Kidney (tissue), 14 donors: ENCODE measurements around the gene HEXD. TPM values are rescaled to one million over a fixed set of nuclear protein-coding genes. Genes with fewer than 3 reads are reported as not detected.

ENCODE experiments used
- DNase-seq, 5 donors: peaks; one replicate each; pipeline ENCODE4 v3.0.0-alpha.2; 2013 to 2020
- FAIRE-seq: peaks from 2 replicates; lab custom pipeline; 2012; peaks lifted over from hg19 to GRCh38; lab: Jason Lieb, UNC
- H3K27ac ChIP-seq, 2 donors: one replicate each; pipeline ENCODE4 v1.7.0; 2013; ENCODE audit warnings: low read depth in 2 of 2, low read length in 2 of 2, inconsistent platforms in 1 of 2
- H3K27me3 ChIP-seq: one replicate; pipeline ENCODE4 v1.7.1; 2013; ENCODE audit warnings: low read length, inconsistent platforms; ENCODE audit not compliant: control insufficient read depth, insufficient read depth
- H3K36me3 ChIP-seq, 3 donors: one replicate each; pipeline versions ENCODE4 v1.7.0 to v1.7.1; 2013; ENCODE audit warnings: low read length in 3 of 3, control low read depth in 1 of 3, inconsistent platforms in 1 of 3; ENCODE audit not compliant: insufficient read depth in 3 of 3, control insufficient read depth in 2 of 3
- H3K4me1 ChIP-seq, 3 donors: one replicate each; pipeline versions ENCODE4 v1.7.0 to v1.7.1; 2013; ENCODE audit warnings: low read length in 3 of 3, inconsistent platforms in 1 of 3, low read depth in 1 of 3; ENCODE audit not compliant: control insufficient read depth in 2 of 3, insufficient read depth in 2 of 3
- H3K4me3 ChIP-seq, 3 donors: one replicate each; pipeline versions ENCODE4 v1.7.0 to v1.8.1; 2013; ENCODE audit warnings: low read length in 3 of 3, control low read depth in 1 of 3, inconsistent platforms in 1 of 3
- H3K9ac ChIP-seq, 3 donors: one replicate each; pipeline versions ENCODE4 v1.7.0 to v1.7.1; 2013; ENCODE audit warnings: low read length in 3 of 3, control low read depth in 1 of 3, inconsistent platforms in 1 of 3
- H3K9me3 ChIP-seq, 3 donors: one replicate each; pipeline versions ENCODE4 v1.7.0 to v1.7.1; 2013; ENCODE audit warnings: low read length in 3 of 3, control low read depth in 1 of 3, inconsistent platforms in 1 of 3; ENCODE audit not compliant: control insufficient read depth in 2 of 3, insufficient read depth in 1 of 3
- intact Hi-C: fragments of 100-400 bp; cut with DNase I; formaldehyde crosslinking; loops from one replicate; pipeline ENCODE4 v1.11.1; 2022
- polyA plus RNA-seq: library from polyadenylated mRNA; stranded (reverse); fragments of 350-450 nt; fragmentation: Illumina TruSeq; extraction: RNeasy Lipid Tissue Mini Kit (QIAGEN cat#74804); gene quantifications from one replicate; pipeline ENCODE4 v1.2.3, GENCODE V29; 2014; ENCODE audit warnings: low read depth, low replicate concordance; ENCODE audit not compliant: insufficient read depth
- total RNA-seq: library from RNA; stranded (reverse); fragmentation: NEBNext Ultra II Directional; extraction: Animal tissue kit (Norgen Biotek cat#: 25700); gene quantifications from one replicate; pipeline ENCODE4 v1.2.1, GENCODE V29; 2021
- TF ChIP-seq, protein P1 (sequence below): IDR thresholded peaks from 3 replicates; pipeline ENCODE4 v1.5.1; 2012; ENCODE audit warnings: mild to moderate bottlenecking, moderate library complexity, borderline replicate concordance; ENCODE audit not compliant: insufficient read depth; ENCODE audit errors: extremely low read depth
- donor health status: control.
- donor health status: control.
- donor health status: control.
- donor health status: control.
- donor health status: control.
- donor health status: DM: yes; HTN: yes; CAD: no.
- donor health status: Normal renal cell carcinoma (clear cell type).

Gene HEXD
- total and polyA plus RNA-seq, 2 donors from 2014 or later = 39.2 to 42.0 TPM

DNA sequence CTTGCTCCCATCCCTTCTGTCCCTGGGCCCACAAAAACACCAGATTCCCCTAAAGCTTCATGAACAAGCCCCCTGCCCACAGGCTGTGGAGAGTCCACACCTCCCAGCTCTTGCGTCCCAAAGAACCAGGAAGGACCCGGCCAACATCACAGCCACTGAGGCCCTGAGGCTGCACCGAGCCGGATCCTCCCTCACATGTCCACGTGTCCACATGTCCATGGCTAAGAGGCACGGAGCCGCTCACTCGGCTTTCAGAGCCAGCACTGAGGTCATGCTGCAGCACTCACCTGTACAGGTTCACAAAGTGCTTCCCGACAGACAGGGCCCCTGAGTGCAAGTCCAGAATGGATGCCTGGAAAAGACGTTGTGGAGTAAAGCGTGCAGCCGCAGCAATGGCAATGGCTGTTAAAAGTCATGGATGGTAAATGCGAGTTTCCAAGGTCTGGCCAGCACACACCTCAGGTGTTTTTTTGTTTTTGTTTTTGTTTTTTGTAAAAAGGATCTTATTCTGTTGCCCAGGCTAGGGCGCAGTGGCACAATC, 11.9 kb upstream of the HEXD start:
- no peaks in the 10 kb centered on the region for H3K9me3 ChIP-seq
- intact Hi-C loops = no loop called here
- H3K27ac ChIP-seq = no peak overlapping the region
- DNase-seq (peak in 1 of 5 donors; percentile 61), FAIRE-seq (no peak)
- H3K9ac ChIP-seq = no peak overlapping the region
- H3K4me1 ChIP-seq = no peaks in the 10 kb centered on the region
- TF ChIP-seq, protein P1, sequence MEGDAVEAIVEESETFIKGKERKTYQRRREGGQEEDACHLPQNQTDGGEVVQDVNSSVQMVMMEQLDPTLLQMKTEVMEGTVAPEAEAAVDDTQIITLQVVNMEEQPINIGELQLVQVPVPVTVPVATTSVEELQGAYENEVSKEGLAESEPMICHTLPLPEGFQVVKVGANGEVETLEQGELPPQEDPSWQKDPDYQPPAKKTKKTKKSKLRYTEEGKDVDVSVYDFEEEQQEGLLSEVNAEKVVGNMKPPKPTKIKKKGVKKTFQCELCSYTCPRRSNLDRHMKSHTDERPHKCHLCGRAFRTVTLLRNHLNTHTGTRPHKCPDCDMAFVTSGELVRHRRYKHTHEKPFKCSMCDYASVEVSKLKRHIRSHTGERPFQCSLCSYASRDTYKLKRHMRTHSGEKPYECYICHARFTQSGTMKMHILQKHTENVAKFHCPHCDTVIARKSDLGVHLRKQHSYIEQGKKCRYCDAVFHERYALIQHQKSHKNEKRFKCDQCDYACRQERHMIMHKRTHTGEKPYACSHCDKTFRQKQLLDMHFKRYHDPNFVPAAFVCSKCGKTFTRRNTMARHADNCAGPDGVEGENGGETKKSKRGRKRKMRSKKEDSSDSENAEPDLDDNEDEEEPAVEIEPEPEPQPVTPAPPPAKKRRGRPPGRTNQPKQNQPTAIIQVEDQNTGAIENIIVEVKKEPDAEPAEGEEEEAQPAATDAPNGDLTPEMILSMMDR = no peak
- no peaks in the 10 kb centered on the region for H3K27me3 ChIP-seq
- H3K36me3 ChIP-seq = peaks cover 0 to 4% (median 3%) of the 10 kb centered on the region in 3 donors
- H3K4me3 ChIP-seq = no peak overlapping the region

DNA sequence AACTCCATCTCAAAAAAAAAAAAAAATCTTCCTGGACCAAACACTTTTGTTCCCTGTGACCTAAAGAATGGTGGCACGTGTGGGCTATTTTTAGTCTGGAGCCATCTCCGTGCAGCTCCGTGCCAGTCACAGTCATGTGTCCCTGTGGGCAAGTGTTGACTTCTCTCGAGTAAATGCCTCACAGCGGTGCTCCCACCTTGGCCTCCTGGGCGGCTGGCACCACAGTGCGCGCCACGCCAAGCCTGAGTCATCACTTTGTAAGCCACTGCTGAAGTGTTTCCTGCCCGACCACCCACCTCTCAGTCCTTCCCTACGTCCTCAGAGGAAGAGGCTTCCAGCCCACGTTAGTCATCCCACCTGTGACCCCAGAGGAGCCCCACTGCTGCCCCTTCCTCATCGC, 10.9 kb upstream of the HEXD start:
- intact Hi-C loops = no loop called here
- Histone ChIP-seq H3K36me3 (peaks cover 0 to 4% (median 3%) of the 10 kb centered on the region in 3 donors), H3K27ac (no peak overlapping the region), H3K9me3 (no peaks in the 10 kb centered on the region), H3K9ac (no peak overlapping the region), H3K4me1 (no peaks in the 10 kb centered on the region), H3K27me3 (no peaks in the 10 kb centered on the region), H3K4me3 (no peak overlapping the region)
- DNase-seq (peak in 1 of 5 donors; percentile 49), FAIRE-seq (no peak)
- TF ChIP-seq, protein P1 = no peak

DNA sequence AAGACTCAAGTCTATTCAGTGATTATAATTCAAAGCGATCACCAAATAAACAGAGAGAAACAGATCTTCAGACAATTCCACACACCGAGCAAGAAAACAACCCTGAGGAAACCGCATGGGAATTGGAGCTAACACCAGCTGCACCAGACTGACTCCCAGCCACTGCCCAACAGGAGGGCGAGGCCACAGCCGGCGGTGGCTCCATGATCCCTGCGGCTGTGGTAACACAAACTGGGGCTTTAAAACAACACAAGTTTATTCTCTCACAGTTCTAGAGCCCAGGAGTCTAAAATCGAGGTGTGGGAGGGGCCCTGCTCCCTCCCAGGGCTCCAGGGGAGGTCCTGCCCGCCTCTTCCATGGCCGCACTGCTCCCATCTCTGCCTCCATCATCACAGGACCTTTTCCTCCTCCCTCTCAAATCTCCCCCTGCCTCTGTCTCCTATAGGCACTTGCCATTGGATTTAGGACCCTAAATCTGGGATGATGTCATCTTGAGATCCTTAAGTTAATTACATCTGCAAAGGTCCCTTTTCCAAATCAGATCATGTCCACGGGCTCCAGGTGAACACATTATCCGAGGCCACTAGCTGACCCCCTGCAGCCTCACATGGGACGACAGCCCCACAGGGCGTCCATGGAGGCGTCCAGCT, 9.7 kb upstream of the HEXD start:
- TF ChIP-seq, protein P1 = no peak
- H3K4me3 ChIP-seq = no peak overlapping the region
- no peak overlapping the region for H3K9ac ChIP-seq
- no peaks in the 10 kb centered on the region for H3K27me3 ChIP-seq
- no peaks in the 10 kb centered on the region for H3K4me1 ChIP-seq
- intact Hi-C loops = no loop called here
- no peaks in the 10 kb centered on the region for H3K9me3 ChIP-seq
- FAIRE-seq (no peak), DNase-seq (peak in 1 of 5 donors; percentile 20)
- peaks cover 0 to 4% (median 3%) of the 10 kb centered on the region in 3 donors for H3K36me3 ChIP-seq
- no peak overlapping the region for H3K27ac ChIP-seq
